Left kidney (tissue), 2 donors: Measurements from ENCODE around the gene NTPCR. TPM values are rescaled to one million over a fixed set of nuclear protein-coding genes. Genes with fewer than 3 reads are reported as not detected.
"Not testable (repeated sequence)": the region's sequence is repeated elsewhere in the genome, so short reads cannot be mapped to it uniquely, and the experiment has no call there.

ENCODE experiments used
- DNase-seq: peaks from one replicate; pipeline ENCODE4 v3.0.0-alpha.2; 2013
- polyA plus RNA-seq: library from polyadenylated mRNA; unstranded; fragments of 120-200 nt; gene quantifications from one replicate; pipeline ENCODE4 v1.2.1, GENCODE V29; 2013; ENCODE audit not compliant: insufficient read length

NTPCR gene
- polyA plus RNA-seq, 1 donor = 77.3 TPM

GRCh38 chr1:232983817-232984567, 33.6 kb downstream of the NTPCR start:
- DNase-seq = no peak

GRCh38 chr1:232984577-232985425, 34.4 kb downstream of the NTPCR start:
- DNase-seq = no peak

GRCh38 chr1:232985882-232986526, 35.6 kb downstream of the NTPCR start:
- DNase-seq = no peak

- DNase-seq = no peak
Measured at GRCh38 chr1:232986527-232986922, 36.1 kb downstream of the NTPCR start.

DNA sequence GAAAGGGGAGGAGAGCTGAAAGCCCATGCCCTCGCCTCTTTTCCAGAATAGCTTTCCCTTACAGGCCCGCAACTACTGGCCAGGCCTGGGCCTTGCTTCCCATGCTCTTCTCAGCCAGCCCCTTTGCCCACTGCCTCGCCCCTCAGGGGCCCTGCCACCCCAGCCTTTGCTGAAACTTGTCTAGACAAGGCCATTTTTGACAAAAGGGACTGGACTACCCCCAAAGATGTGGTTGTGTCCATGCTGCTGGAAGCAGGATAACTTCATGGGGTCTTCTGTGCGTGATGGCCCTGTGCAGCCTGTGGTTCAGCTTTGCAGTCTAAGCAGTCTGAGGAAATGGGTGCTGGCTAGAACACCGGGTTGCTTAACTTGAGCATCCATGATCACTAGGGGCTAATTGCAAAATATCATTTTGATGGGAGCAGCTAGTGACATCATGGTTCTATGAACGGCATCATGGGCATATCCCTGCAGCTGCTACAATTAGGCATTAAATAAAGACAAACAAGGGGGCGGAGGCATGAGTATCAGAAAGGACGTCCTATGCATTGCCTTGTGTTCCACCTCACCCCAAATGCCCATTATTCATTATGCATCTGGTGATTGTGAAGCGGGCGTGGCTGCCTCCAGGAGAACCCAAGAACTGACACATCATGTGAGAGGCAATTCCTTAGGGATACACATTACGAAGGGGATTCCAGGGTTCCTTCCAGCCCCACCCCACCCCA, 36.8 kb downstream of the NTPCR start:
- no peak for DNase-seq

GRCh38 chr1:232987774-232988140, 37.3 kb downstream of the NTPCR start:
- DNase-seq = no peak

DNA sequence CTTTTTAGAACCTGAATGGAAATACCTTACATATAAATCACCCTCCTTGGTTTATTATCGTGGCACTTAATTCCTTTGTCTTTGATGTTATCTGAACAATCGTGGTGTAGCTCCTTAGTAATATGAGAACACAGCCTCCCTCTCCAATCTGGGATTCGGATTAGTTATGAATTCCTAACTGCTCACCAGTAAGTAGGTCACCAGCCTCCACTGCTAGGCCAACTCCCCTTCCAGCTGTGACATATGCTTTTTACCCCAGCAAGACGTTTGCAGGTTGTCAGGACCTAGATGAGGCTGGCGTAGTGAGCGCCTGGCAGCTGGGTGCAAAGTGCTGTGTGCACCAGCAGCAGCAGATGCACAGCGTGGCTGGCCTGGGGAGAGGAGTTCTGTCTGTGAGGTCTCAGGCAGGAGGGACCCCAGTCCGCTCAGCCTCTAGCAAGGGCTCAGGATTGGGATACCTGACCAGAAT, 38.2 kb downstream of the NTPCR start:
- no peak for DNase-seq

- DNase-seq = no peak
Measured at GRCh38 chr1:232990176-232991128, 40.0 kb downstream of the NTPCR start.

DNA sequence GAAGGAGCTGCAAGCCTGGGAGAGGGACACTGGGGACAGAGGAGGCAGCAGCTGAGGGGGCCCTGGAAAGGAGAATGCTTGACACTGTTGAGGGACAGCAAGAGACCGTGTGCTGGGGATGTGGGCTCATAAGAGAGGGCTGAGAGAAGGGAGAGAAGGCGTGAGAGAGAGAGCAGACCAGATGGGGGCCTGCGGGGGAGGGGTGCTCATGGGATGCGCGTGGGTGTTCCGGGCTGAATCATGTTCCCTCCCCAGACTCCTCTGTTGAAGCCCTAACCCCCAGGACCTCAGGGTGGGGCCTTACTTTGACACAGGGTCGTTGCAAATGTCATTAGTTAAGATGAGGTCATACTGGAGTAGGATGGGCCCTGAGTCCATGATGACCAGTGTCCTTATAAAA, 40.8 kb downstream of the NTPCR start:
- no peak for DNase-seq

DNA sequence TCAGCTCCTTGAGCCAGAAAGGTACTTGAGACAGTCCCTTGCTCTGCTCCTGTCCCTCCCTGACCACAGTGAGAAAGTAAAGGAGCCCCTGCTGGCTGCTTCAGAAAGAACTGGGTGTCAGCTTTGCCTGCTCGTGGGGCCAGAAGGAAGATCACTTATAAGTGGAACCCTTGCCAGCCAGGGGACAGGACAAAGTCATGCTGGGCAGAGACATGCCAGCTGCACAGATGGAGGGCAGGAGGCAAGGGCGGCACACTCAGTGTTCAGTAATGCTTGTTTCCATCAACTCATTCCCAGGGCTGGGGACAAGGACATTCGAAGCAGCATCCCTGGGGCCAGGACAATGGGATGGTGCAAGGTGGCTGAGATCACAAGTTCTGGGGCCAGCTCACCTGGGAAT, 41.8 kb downstream of the NTPCR start:
- no peak for DNase-seq

DNA sequence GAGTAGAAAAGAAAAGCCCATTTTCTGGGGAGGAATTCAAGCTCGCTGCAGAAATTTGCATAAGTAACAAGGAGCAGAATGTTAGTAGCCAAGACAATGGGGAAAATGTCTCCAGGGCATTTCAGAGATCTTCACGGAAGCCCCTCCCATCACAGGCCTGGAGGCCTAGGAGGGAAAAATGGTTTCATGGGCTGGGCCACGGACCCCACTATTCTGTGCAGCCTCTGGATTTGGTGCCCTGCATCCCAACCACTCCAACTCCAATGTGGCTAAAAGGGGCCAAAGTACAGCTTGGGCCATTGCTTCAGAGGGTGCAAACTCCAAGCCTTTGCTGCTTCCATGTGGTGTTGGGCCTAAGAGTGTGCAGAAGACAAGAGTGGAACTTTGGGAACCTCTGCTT, 43.1 kb downstream of the NTPCR start:
- no peak for DNase-seq

DNA sequence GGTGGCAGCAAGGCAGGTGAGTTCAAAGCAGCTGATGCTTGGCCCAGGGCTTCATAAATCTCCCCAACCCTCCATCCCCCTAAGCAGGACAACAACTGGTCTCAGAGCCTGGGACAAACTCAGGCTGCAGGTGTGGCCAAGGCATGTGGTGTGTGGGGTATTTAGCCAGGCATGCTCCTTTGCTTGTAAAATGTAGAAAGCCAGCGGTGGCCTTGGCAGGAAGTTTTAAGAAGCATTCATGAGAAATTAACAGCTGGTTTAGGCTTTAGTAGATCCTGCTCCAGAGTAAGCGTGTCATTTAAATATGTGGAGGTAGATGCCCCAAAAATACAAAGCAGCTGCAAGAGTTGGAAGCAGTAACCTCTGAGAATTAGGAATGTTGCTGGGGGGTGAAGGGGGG, 44.8 kb downstream of the NTPCR start:
- no peak for DNase-seq

DNA sequence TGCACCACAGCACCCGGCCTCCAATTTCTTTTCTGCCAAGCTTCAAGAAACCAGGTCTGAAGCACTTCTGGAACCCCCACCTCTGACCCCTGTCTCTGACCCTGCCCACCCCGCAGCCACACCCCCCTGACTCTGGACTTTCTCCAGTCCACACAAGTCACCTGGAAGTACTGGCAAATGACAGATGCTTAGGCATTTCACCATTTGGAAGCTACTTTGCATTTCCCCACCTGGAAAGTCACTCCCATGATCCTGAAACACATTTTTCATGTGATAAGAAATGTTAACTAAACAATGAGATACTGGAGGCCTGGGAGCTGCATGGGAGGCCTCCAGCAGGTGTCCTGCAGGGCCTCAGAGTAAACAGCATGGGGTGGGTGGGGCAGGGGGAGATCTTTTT, 45.7 kb downstream of the NTPCR start:
- DNase-seq = no peak

GRCh38 chr1:232998138-232998537, 47.7 kb downstream of the NTPCR start:
- no peak for DNase-seq

DNA sequence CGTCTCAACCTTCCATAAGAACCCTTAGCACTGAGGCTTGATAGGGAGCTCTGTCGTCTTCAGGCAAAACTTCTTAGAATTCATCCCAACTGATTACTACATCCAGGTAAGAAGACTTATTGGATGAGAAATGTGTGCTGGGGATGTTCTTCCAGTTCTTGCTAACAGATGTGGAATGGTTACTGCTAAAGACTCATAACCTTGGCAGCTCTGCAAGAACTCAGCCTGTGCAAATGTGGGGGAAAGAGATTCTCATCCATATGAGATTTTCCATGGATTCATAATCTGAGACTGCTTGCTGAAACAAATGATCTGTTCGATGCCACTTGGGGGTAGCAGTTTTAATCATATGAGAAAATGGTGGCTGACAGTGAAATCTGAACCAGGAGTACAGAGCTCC, 48.2 kb downstream of the NTPCR start:
- DNase-seq = no peak

DNA sequence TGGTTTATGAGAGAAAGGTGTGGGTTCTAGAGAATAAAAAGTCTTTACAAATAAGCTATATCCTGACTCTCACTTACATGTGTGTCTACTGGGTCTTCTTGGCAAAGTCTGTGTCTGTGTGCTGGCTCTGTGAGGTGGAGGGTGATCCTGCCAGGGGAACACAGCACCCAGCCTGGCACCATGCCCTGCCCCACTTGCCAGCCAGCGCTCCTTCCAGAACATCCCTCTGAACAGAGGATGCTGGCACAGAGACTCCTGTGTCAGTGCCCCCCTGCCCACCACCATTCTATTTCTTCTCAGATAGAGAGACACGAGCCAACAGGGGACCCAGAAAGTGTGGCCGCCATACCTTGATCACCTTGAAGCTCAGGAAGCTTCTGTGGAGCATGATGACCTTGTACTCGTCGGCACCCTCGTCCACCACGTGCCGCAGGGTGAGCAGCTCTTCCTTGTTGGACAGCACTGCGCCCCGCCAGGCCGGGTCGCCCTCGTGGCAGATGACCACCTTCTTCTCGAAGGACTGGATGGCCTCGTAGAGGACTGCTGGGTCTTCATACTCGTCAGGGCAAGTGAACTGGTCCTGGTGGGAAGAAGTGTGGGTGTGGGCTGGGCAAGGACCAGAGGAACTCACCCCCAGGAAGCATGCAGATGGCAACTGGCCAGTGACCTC, 49.7 kb downstream of the NTPCR start:
- no peak for DNase-seq

DNA sequence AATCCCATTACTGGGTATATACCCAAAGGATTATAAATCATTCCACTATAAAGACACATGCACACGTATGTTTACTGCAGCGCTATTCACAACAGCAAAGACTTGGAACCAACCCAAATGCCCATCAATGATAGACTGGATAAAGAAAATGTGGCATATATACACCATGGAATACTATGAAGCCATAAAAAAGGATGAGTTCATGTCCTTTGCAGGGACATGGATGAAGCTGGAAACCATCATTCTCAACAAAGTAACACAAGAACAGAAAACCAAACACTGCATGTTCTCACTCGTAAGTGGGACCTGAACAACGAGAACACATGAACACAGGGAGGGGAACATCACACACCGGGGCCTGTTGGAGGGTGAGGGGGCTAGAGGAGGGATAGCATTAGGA, 53.2 kb downstream of the NTPCR start:
- DNase-seq = not testable (repeated sequence)

- no peak for DNase-seq
Measured at GRCh38 chr1:233004451-233004850, 54.0 kb downstream of the NTPCR start.

DNA sequence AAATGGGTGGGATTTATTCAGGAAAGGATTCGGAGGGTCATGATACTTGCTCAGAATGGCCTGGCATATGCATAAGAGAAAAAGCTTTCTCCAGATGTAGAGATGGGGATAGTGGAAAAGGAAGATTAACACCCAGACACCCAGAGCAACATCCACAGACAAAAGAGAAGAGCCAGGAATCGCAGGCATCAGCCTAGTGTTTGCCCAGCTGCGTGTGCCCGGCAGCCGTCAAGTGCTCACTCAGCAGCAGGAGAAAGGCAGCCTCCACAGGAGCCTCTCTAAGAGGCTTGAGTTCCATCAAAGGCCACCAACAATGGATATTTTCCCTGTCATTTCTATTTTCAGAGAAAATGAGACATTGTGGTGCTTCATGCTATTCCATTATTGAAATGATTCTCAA, 54.7 kb downstream of the NTPCR start:
- DNase-seq = no peak

DNA sequence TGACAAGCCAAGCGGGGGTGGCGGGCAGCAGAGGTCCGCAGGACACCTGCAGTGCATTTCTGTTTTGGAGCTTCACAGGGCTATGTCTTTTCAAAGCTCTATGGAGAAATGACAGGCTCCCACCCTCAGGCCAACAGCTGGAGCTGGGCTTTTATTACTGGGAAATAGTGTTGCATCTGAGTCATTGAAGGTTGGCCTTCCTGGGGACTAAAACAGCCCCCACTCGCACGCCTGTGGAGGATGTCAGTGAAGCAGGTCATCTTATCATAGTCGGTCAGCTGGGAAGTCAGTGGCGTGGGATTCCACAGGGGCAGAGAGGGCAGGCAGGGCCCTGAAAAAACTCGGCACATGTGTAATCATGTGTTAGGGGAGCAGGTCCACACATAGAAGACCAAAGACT, 55.3 kb downstream of the NTPCR start:
- DNase-seq = no peak

GRCh38 chr1:233006108-233006507, 55.7 kb downstream of the NTPCR start:
- DNase-seq = no peak
